Astrocyte (in vitro differentiated cells and primary cell): Measurements from ENCODE around the gene SMARCD3. TPM values are rescaled to one million over a fixed set of nuclear protein-coding genes. Genes with fewer than 3 reads are reported as not detected.

Source experiments
- DNase-seq: peaks from one replicate; pipeline ENCODE4 v3.0.0-alpha.2; 2010; ENCODE audit warnings: low read depth
- FAIRE-seq: peaks from 2 replicates; lab custom pipeline; 2011; peaks lifted over from hg19 to GRCh38; lab: Jason Lieb, UNC
- H2AFZ ChIP-seq: 2 replicates; pipeline ENCODE4 v1.6.0; 2012; ENCODE audit warnings: low read depth, low read length, inconsistent platforms
- H3K27ac ChIP-seq: 2 replicates; pipeline ENCODE4 v1.5.1; 2011; ENCODE audit warnings: low read depth, low read length, inconsistent platforms
- H3K27me3 ChIP-seq: 2 replicates; pipeline ENCODE4 v1.6.0; 2011; ENCODE audit warnings: low read length, inconsistent platforms; ENCODE audit not compliant: insufficient read depth
- H3K36me3 ChIP-seq: 2 replicates; pipeline ENCODE4 v1.5.1; 2011; ENCODE audit warnings: low read length, inconsistent platforms; ENCODE audit not compliant: insufficient read depth
- H3K4me1 ChIP-seq: 2 replicates; pipeline ENCODE4 v1.5.1; 2011; ENCODE audit warnings: low read length, inconsistent platforms; ENCODE audit not compliant: insufficient read depth
- H3K4me2 ChIP-seq: 2 replicates; pipeline ENCODE4 v1.6.0; 2012; ENCODE audit warnings: low read length, inconsistent platforms
- H3K4me3 ChIP-seq: 2 replicates; pipeline ENCODE4 v1.5.1; 2011; ENCODE audit warnings: low read depth, mild to moderate bottlenecking, low read length, inconsistent platforms; ENCODE audit not compliant: insufficient read depth
- H3K79me2 ChIP-seq: 2 replicates; pipeline ENCODE4 v1.6.0; 2012; ENCODE audit warnings: mild to moderate bottlenecking, low read length, inconsistent platforms; ENCODE audit not compliant: insufficient read depth
- H3K9ac ChIP-seq: 2 replicates; pipeline ENCODE4 v1.6.0; 2012; ENCODE audit warnings: mild to moderate bottlenecking, low read length, inconsistent platforms
- H3K9me3 ChIP-seq: 2 replicates; pipeline ENCODE4 v1.5.1; 2012; ENCODE audit warnings: low read depth, mild to moderate bottlenecking, low read length, inconsistent platforms; ENCODE audit not compliant: insufficient read depth
- H4K20me1 ChIP-seq: 2 replicates; pipeline ENCODE4 v1.6.0; 2012; ENCODE audit warnings: low read length, inconsistent platforms; ENCODE audit not compliant: insufficient read depth
- H3K27ac Mint-ChIP-seq: one replicate; pipeline ENCODE4 v1.8.0; 2021; ENCODE audit warnings: mild to moderate bottlenecking, mixed read lengths; ENCODE audit not compliant: unreplicated experiment
- H3K27me3 Mint-ChIP-seq: one replicate; pipeline ENCODE4 v1.8.0; 2021; ENCODE audit warnings: low read depth, mixed read lengths; ENCODE audit not compliant: unreplicated experiment
- H3K36me3 Mint-ChIP-seq: one replicate; pipeline ENCODE4 v1.8.0; 2021; ENCODE audit warnings: low read depth, mixed read lengths; ENCODE audit not compliant: unreplicated experiment
- H3K4me1 Mint-ChIP-seq: one replicate; pipeline ENCODE4 v1.8.0; 2021; ENCODE audit warnings: low read depth, mixed read lengths; ENCODE audit not compliant: unreplicated experiment
- H3K4me3 Mint-ChIP-seq: one replicate; pipeline ENCODE4 v1.8.0; 2021; ENCODE audit warnings: mild to moderate bottlenecking, moderate library complexity, mixed read lengths; ENCODE audit not compliant: unreplicated experiment
- H3K9me3 Mint-ChIP-seq: one replicate; pipeline ENCODE4 v1.8.0; 2021; ENCODE audit warnings: mild to moderate bottlenecking, mixed read lengths; ENCODE audit not compliant: unreplicated experiment
- EZH2 ChIP-seq: IDR thresholded peaks from 2 replicates; pipeline ENCODE4 v1.6.1; 2012; ENCODE audit warnings: mild to moderate bottlenecking, low read length, inconsistent platforms; ENCODE audit not compliant: insufficient read depth
- total RNA-seq: library from RNA; stranded (reverse); gene quantifications from 2 replicates; pipeline ENCODE4 v1.2.1, GENCODE V29; 2021
- TF ChIP-seq, protein P1 (sequence below): IDR thresholded peaks from 2 replicates; pipeline ENCODE4 v1.5.1; 2011; ENCODE audit warnings: low read depth, mild to moderate bottlenecking, inconsistent platforms, low read length, moderate library complexity; ENCODE audit not compliant: insufficient read depth

SMARCD3 gene
- total RNA-seq, 1 donor from 2014 or later: 47.7 TPM

DNA sequence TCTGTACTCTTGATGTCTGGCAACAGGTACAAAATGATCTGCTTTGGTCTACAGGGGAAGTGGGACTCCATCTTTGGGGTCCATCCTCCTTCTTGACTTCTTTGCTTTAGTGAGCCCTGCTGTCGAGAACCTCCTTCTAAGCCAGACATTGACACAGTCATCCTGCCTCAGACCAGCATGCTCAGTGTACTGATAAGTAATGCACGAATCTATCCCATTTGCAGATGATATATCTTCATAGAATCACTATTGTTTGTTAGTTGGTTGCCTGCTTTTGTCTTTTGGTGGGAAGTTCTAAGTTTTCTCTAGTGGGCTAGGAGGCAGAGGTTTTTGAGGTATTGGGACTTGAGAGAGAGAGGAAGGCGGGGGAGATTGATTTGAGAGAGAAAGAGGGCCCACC is 47.1 kb downstream of the SMARCD3 start:
- Histone ChIP-seq H3K9ac (no peak overlapping the region), H3K4me2 (no peak overlapping the region), H3K9me3 (no peaks in the 10 kb centered on the region), H3K27ac (no peak overlapping the region), H3K27me3 (peaks cover 28% of the 10 kb centered on the region), H4K20me1 (no peaks in the 10 kb centered on the region), H3K4me1 (no peaks in the 10 kb centered on the region), H2AFZ (no peak overlapping the region), H3K79me2 (no peaks in the 10 kb centered on the region), H3K4me3 (no peak overlapping the region), H3K36me3 (no peaks in the 10 kb centered on the region)
- H3K4me1 Mint-ChIP-seq: no peaks in the 10 kb centered on the region
- H3K9me3 Mint-ChIP-seq: peaks cover 3% of the 10 kb centered on the region
- no peak for DNase-seq
- no peak overlapping the region for H3K4me3 Mint-ChIP-seq
- no peak for FAIRE-seq
- TF ChIP-seq, protein P1, sequence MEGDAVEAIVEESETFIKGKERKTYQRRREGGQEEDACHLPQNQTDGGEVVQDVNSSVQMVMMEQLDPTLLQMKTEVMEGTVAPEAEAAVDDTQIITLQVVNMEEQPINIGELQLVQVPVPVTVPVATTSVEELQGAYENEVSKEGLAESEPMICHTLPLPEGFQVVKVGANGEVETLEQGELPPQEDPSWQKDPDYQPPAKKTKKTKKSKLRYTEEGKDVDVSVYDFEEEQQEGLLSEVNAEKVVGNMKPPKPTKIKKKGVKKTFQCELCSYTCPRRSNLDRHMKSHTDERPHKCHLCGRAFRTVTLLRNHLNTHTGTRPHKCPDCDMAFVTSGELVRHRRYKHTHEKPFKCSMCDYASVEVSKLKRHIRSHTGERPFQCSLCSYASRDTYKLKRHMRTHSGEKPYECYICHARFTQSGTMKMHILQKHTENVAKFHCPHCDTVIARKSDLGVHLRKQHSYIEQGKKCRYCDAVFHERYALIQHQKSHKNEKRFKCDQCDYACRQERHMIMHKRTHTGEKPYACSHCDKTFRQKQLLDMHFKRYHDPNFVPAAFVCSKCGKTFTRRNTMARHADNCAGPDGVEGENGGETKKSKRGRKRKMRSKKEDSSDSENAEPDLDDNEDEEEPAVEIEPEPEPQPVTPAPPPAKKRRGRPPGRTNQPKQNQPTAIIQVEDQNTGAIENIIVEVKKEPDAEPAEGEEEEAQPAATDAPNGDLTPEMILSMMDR: no peak
- TF ChIP-seq EZH2: no peak
- no peaks in the 10 kb centered on the region for H3K36me3 Mint-ChIP-seq
- no peak overlapping the region for H3K27ac Mint-ChIP-seq
- peaks cover 47% of the 10 kb centered on the region for H3K27me3 Mint-ChIP-seq

GRCh38 chr7:151198945-151199848 is 49.3 kb downstream of the SMARCD3 start:
- Mint-ChIP-seq H3K4me3 (no peak overlapping the region), H3K36me3 (no peaks in the 10 kb centered on the region), H3K4me1 (no peaks in the 10 kb centered on the region), H3K9me3 (peaks cover 5% of the 10 kb centered on the region), H3K27me3 (peaks cover 41% of the 10 kb centered on the region), H3K27ac (no peak overlapping the region)
- no peaks in the 10 kb centered on the region for H3K79me2 ChIP-seq
- no peaks in the 10 kb centered on the region for H4K20me1 ChIP-seq
- H3K27ac ChIP-seq: no peak overlapping the region
- H3K9ac ChIP-seq: no peak overlapping the region
- no peak overlapping the region for H2AFZ ChIP-seq
- no peaks in the 10 kb centered on the region for H3K36me3 ChIP-seq
- DNase-seq (no peak), FAIRE-seq (no peak)
- H3K4me2 ChIP-seq: no peak overlapping the region
- H3K27me3 ChIP-seq: peaks cover 35% of the 10 kb centered on the region
- no peaks in the 10 kb centered on the region for H3K4me1 ChIP-seq
- H3K9me3 ChIP-seq: no peaks in the 10 kb centered on the region
- no peak overlapping the region for H3K4me3 ChIP-seq
- no peak for TF ChIP-seq EZH2
- TF ChIP-seq, protein P1: no peak

- peaks cover 5% of the 10 kb centered on the region for H3K9me3 Mint-ChIP-seq
- Histone ChIP-seq H3K79me2 (no peaks in the 10 kb centered on the region), H3K9me3 (no peaks in the 10 kb centered on the region), H3K4me1 (no peaks in the 10 kb centered on the region), H3K27me3 (peaks cover 34% of the 10 kb centered on the region), H3K27ac (no peak overlapping the region), H3K4me2 (no peak overlapping the region), H3K4me3 (no peak overlapping the region), H2AFZ (no peak overlapping the region), H3K9ac (no peak overlapping the region), H4K20me1 (no peaks in the 10 kb centered on the region), H3K36me3 (no peaks in the 10 kb centered on the region)
- no peaks in the 10 kb centered on the region for H3K36me3 Mint-ChIP-seq
- H3K4me1 Mint-ChIP-seq: no peaks in the 10 kb centered on the region
- H3K4me3 Mint-ChIP-seq: no peak overlapping the region
- no peak overlapping the region for H3K27ac Mint-ChIP-seq
- H3K27me3 Mint-ChIP-seq: peaks cover 37% of the 10 kb centered on the region
- TF ChIP-seq EZH2: no peak
- TF ChIP-seq, protein P1: no peak
- no peak for FAIRE-seq
- no peak for DNase-seq
Measured at GRCh38 chr7:151197932-151198331, 50.6 kb downstream of the SMARCD3 start.
